HepG2 (cell line): ENCODE data around the gene PLVAP. TPM values are rescaled to one million over a fixed set of nuclear protein-coding genes. Genes with fewer than 3 reads are reported as not detected.

Experiments used
- FOSL2 ChIP-seq: sonication (generic); formaldehyde crosslinking; IDR thresholded peaks from 2 replicates; pipeline ENCODE4 v1.4.0; 2020; ENCODE audit warnings: missing genetic modification reagents
- GTF3A ChIP-seq: sonication (generic); formaldehyde crosslinking; conservative IDR thresholded peaks from 2 replicates; pipeline ENCODE4 v1.4.0; 2020; ENCODE audit warnings: mild to moderate bottlenecking, missing genetic modification reagents
- HES4 ChIP-seq: sonication (generic); formaldehyde crosslinking; IDR thresholded peaks from 2 replicates; pipeline ENCODE4 v1.9.0; 2021; ENCODE audit warnings: mild to moderate bottlenecking, missing genetic modification reagents, borderline replicate concordance
- KLF13 ChIP-seq: sonication (generic); formaldehyde crosslinking; IDR thresholded peaks from 2 replicates; pipeline ENCODE4 v1.4.0; 2020; ENCODE audit warnings: mild to moderate bottlenecking, missing genetic modification reagents
- MAZ ChIP-seq, 2 experiments: sonication (generic) in 1 of 2; formaldehyde crosslinking in 1 of 2; IDR thresholded peaks; 2 replicates each; pipeline versions ENCODE4 v1.5.0 to v1.6.1; 2012 to 2020; ENCODE audit warnings: low read depth in 2 of 2, mild to moderate bottlenecking in 2 of 2, borderline replicate concordance in 1 of 2, improper control_type of control experiment in 1 of 2, low read length in 1 of 2, missing genetic modification reagents in 1 of 2, moderate library complexity in 1 of 2
- SOX13 ChIP-seq, 3 experiments: fragments of 450-650 bp in 1 of 3; sonication (generic) in 1 of 3; formaldehyde crosslinking in 1 of 3; IDR thresholded peaks in 2 of 3; conservative IDR thresholded peaks in 1 of 3; 2 replicates each; pipeline versions ENCODE4 v1.5.0 to v1.6.1; 2016 to 2020; ENCODE audit warnings: antibody characterized with exemption in 1 of 3, mild to moderate bottlenecking in 1 of 3, missing compliant biosample characterization in 1 of 3, missing genetic modification reagents in 1 of 3, moderate library complexity in 1 of 3
- ZNF235 ChIP-seq: sonication (generic); formaldehyde crosslinking; IDR thresholded peaks from 2 replicates; pipeline ENCODE4 v1.8.1; 2023; ENCODE audit warnings: mild to moderate bottlenecking, missing genetic modification reagents, borderline replicate concordance
- ZNF256 ChIP-seq: sonication (generic); formaldehyde crosslinking; conservative IDR thresholded peaks from 2 replicates; pipeline ENCODE4 v1.4.0; 2020; ENCODE audit warnings: missing genetic modification reagents
- ZNF446 ChIP-seq: sonication (generic); formaldehyde crosslinking; IDR thresholded peaks from 2 replicates; pipeline ENCODE4 v1.5.0; 2020; ENCODE audit warnings: mild to moderate bottlenecking, missing genetic modification reagents
- ZNF563 ChIP-seq: sonication (generic); formaldehyde crosslinking; IDR thresholded peaks from 2 replicates; pipeline ENCODE4 v1.8.0; 2022; ENCODE audit warnings: mild to moderate bottlenecking, moderate library complexity, missing genetic modification reagents
- ZNF792 ChIP-seq: IDR thresholded peaks from 2 replicates; pipeline ENCODE4 v1.6.1; 2016
- polyA plus RNA-seq, 8 experiments: library from polyadenylated mRNA; depleted of rRNA in 3 of 8; stranded (reverse) in 7 of 8; unstranded in 1 of 8; fragments of >200 nt; fragmentation: Illumina TruSeq in 4 of 8; extraction: Trizol in 4 of 8; gene quantifications; 2 replicates each; pipeline versions ENCODE4 v1.2.1 to v1.2.3, GENCODE V29; 2011 to 2016; ENCODE audit warnings: low read depth in 4 of 8, missing spikeins in 1 of 8, mixed read lengths in 1 of 8; ENCODE audit not compliant: insufficient read depth in 1 of 8
- total RNA-seq, 5 experiments: library from RNA; depleted of rRNA; stranded (reverse); fragments of >200 nt; fragmentation: Illumina TruSeq; extraction: Trizol; gene quantifications; 2 replicates each; pipeline ENCODE4 v1.2.3, GENCODE V29; 2016; ENCODE audit warnings: low read depth in 1 of 5
- TF ChIP-seq, protein P1 (sequence below): IDR thresholded peaks from 2 replicates; pipeline ENCODE4 v1.6.1; 2016; ENCODE audit warnings: low read depth, control low read depth
- TF ChIP-seq, protein P2 (sequence below): IDR thresholded peaks from 2 replicates; pipeline ENCODE4 v1.6.1; 2016; ENCODE audit warnings: mild to moderate bottlenecking
- TF ChIP-seq, protein P3 (sequence below): sonication (generic); formaldehyde crosslinking; IDR thresholded peaks from 2 replicates; pipeline ENCODE4 v1.8.1; 2022; ENCODE audit warnings: mild to moderate bottlenecking, missing genetic modification reagents
- TF ChIP-seq, protein P4 (sequence below): sonication (generic); formaldehyde crosslinking; IDR thresholded peaks from 2 replicates; pipeline ENCODE4 v1.9.0; 2021; ENCODE audit warnings: missing genetic modification reagents, mild to moderate bottlenecking, borderline replicate concordance
- TF ChIP-seq, protein P5 (sequence below): sonication (generic); formaldehyde crosslinking; IDR thresholded peaks from 2 replicates; pipeline ENCODE4 v1.9.0; 2021; ENCODE audit warnings: missing genetic modification reagents, borderline replicate concordance
- TF ChIP-seq, protein P6 (sequence below): sonication (generic); formaldehyde crosslinking; IDR thresholded peaks from 2 replicates; pipeline ENCODE4 v1.4.0; 2020; ENCODE audit warnings: mild to moderate bottlenecking, missing genetic modification reagents

The PLVAP gene
- total and polyA plus RNA-seq, 2 of the 13 experiments (the other 11 are each of a cell fraction or from before 2014, with no cell fraction given), result 0.26 TPM; not detected in 1

DNA sequence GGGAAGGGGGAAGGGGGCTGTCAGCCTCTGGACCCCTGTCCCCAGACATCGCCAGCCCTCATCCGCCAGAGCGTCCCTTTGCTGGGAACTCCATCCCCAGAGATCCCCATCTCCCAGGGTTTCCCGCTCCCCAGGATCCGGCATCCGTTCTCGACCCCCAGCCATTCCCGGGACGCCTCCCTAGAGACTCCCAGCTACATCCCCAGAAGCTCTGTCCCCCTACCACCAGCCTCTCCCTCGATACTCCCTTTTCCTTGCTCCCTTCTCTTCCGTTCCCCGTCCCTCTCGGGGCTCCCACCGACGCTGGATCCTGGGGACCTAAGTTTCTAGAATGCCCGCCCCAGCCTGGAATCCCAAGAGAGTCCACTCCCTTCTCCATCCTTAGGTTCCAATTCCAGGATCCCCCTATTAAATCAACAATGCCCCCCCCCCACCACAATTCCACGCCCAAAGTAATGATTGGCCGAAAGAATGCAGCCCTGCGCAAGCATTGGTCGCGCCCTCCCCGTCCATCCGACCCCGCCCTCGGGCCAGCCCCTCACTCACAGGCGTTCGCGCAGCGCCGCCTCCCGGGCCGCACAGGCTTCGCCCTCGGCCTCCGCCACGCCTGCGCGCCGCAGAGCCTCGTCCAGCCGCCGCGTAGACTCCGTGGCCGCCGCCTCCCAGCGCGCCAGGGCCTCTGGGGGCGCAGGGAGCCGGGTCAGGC, 13.7 kb upstream of the PLVAP start (continued):
- TF ChIP-seq, protein P1, sequence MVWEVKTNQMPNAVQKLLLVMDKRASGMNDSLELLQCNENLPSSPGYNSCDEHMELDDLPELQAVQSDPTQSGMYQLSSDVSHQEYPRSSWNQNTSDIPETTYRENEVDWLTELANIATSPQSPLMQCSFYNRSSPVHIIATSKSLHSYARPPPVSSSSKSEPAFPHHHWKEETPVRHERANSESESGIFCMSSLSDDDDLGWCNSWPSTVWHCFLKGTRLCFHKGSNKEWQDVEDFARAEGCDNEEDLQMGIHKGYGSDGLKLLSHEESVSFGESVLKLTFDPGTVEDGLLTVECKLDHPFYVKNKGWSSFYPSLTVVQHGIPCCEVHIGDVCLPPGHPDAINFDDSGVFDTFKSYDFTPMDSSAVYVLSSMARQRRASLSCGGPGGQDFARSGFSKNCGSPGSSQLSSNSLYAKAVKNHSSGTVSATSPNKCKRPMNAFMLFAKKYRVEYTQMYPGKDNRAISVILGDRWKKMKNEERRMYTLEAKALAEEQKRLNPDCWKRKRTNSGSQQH (CRISPR knock-in tag), result no peak
- TF ChIP-seq ZNF256 (CRISPR knock-in tag) (no peak), KLF13 (CRISPR knock-in tag) (no peak), MAZ (IDR thresholded peaks at IDR 0.05; ENCODE audit: borderline replicate concordance, low read depth, low read length) (peak; percentile 86), MAZ (CRISPR knock-in tag; IDR thresholded peaks at IDR 0.05; ENCODE audit: low read depth) (peak; percentile 66), FOSL2 (no peak), ZNF563 (CRISPR knock-in tag) (no peak), ZNF235 (CRISPR knock-in tag) (no peak), GTF3A (CRISPR knock-in tag) (no peak), ZNF792 (no peak), HES4 (CRISPR knock-in tag) (no peak), ZNF446 (CRISPR knock-in tag) (no peak), SOX13 (IDR thresholded peaks at IDR 0.05) (no peak), SOX13 (CRISPR knock-in tag; conservative IDR thresholded peaks at IDR 0.05 in 1 of 2, IDR thresholded peaks at IDR 0.05 in 1 of 2) (no peak)
- TF ChIP-seq, protein P2, sequence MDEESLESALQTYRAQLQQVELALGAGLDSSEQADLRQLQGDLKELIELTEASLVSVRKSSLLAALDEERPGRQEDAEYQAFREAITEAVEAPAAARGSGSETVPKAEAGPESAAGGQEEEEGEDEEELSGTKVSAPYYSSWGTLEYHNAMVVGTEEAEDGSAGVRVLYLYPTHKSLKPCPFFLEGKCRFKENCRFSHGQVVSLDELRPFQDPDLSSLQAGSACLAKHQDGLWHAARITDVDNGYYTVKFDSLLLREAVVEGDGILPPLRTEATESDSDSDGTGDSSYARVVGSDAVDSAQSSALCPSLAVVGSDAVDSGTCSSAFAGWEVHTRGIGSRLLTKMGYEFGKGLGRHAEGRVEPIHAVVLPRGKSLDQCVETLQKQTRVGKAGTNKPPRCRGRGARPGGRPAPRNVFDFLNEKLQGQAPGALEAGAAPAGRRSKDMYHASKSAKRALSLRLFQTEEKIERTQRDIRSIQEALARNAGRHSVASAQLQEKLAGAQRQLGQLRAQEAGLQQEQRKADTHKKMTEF, result no peak
- TF ChIP-seq, protein P3, sequence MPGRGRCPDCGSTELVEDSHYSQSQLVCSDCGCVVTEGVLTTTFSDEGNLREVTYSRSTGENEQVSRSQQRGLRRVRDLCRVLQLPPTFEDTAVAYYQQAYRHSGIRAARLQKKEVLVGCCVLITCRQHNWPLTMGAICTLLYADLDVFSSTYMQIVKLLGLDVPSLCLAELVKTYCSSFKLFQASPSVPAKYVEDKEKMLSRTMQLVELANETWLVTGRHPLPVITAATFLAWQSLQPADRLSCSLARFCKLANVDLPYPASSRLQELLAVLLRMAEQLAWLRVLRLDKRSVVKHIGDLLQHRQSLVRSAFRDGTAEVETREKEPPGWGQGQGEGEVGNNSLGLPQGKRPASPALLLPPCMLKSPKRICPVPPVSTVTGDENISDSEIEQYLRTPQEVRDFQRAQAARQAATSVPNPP (CRISPR knock-in tag), result no peak
- TF ChIP-seq, protein P4, sequence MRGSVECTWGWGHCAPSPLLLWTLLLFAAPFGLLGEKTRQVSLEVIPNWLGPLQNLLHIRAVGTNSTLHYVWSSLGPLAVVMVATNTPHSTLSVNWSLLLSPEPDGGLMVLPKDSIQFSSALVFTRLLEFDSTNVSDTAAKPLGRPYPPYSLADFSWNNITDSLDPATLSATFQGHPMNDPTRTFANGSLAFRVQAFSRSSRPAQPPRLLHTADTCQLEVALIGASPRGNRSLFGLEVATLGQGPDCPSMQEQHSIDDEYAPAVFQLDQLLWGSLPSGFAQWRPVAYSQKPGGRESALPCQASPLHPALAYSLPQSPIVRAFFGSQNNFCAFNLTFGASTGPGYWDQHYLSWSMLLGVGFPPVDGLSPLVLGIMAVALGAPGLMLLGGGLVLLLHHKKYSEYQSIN (CRISPR knock-in tag), result no peak
- TF ChIP-seq, protein P5, sequence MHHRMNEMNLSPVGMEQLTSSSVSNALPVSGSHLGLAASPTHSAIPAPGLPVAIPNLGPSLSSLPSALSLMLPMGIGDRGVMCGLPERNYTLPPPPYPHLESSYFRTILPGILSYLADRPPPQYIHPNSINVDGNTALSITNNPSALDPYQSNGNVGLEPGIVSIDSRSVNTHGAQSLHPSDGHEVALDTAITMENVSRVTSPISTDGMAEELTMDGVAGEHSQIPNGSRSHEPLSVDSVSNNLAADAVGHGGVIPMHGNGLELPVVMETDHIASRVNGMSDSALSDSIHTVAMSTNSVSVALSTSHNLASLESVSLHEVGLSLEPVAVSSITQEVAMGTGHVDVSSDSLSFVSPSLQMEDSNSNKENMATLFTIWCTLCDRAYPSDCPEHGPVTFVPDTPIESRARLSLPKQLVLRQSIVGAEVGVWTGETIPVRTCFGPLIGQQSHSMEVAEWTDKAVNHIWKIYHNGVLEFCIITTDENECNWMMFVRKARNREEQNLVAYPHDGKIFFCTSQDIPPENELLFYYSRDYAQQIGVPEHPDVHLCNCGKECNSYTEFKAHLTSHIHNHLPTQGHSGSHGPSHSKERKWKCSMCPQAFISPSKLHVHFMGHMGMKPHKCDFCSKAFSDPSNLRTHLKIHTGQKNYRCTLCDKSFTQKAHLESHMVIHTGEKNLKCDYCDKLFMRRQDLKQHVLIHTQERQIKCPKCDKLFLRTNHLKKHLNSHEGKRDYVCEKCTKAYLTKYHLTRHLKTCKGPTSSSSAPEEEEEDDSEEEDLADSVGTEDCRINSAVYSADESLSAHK (CRISPR knock-in tag), result no peak
- TF ChIP-seq, protein P6, sequence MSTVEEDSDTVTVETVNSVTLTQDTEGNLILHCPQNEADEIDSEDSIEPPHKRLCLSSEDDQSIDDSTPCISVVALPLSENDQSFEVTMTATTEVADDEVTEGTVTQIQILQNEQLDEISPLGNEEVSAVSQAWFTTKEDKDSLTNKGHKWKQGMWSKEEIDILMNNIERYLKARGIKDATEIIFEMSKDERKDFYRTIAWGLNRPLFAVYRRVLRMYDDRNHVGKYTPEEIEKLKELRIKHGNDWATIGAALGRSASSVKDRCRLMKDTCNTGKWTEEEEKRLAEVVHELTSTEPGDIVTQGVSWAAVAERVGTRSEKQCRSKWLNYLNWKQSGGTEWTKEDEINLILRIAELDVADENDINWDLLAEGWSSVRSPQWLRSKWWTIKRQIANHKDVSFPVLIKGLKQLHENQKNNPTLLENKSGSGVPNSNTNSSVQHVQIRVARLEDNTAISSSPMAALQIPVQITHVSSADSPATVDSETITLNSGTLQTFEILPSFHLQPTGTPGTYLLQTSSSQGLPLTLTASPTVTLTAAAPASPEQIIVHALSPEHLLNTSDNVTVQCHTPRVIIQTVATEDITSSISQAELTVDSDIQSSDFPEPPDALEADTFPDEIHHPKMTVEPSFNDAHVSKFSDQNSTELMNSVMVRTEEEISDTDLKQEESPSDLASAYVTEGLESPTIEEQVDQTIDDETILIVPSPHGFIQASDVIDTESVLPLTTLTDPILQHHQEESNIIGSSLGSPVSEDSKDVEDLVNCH, result no peak
